Activated T-cell treated with anti-CD3 and anti-CD28 coated beads for 4 hours (primary cell): ENCODE results near the gene NUDC.
"Not testable (repeated sequence)": the region's sequence is repeated elsewhere in the genome, so short reads cannot be mapped to it uniquely, and the experiment has no call there.

Experiments used
- DNase-seq: peaks from one replicate; pipeline ENCODE4 v3.0.0-alpha.2; 2020

Gene NUDC

GRCh38 chr1:26921540-26922430 is at the start of gene NUDC:
Gene NUDC (plus strand): TSS chr1:26921743. CDS start chr1:26921849, 106 bp downstream.
- peak; percentile 88 for DNase-seq

GRCh38 chr1:26873097-26873496 is 48.4 kb upstream of the NUDC start:
- DNase-seq: not testable (repeated sequence)

GRCh38 chr1:26874896-26875295 is 46.6 kb upstream of the NUDC start:
- no peak for DNase-seq

- no peak for DNase-seq
These were observed 44.2 kb upstream of the NUDC start for GRCh38 chr1:26877326-26877725.

GRCh38 chr1:26879793-26880192 is 41.8 kb upstream of the NUDC start:
- DNase-seq: no peak

- DNase-seq: not testable (repeated sequence)
These were observed 39.9 kb upstream of the NUDC start for GRCh38 chr1:26881611-26882010.

GRCh38 chr1:26882696-26883463 is 38.7 kb upstream of the NUDC start:
- no peak for DNase-seq

GRCh38 chr1:26887125-26887524 is 34.4 kb upstream of the NUDC start:
- DNase-seq: no peak

GRCh38 chr1:26888231-26888630 is 33.3 kb upstream of the NUDC start:
- DNase-seq: no peak

GRCh38 chr1:26889551-26890466 is 31.7 kb upstream of the NUDC start, which contains the start of gene GPN2:
Gene GPN2 (minus strand): TSS chr1:26890283. CDS start chr1:26890096, 187 bp downstream.
- peak; percentile 61 for DNase-seq

- no peak for DNase-seq
These were observed 31.1 kb upstream of the NUDC start for GRCh38 chr1:26890467-26890796.

- DNase-seq: no peak
These were observed 27.3 kb upstream of the NUDC start for GRCh38 chr1:26894263-26894662.

GRCh38 chr1:26897351-26897750 is 24.2 kb upstream of the NUDC start:
- DNase-seq: no peak

- DNase-seq: peak; percentile 82
These were observed 21.3 kb upstream of the NUDC start, which contains the start of gene GPATCH3 for GRCh38 chr1:26900001-26900814. Gene GPATCH3 (minus strand): TSS chr1:26900467. CDS start chr1:26900442, 25 bp downstream.

- DNase-seq: no peak
These were observed 20.6 kb upstream of the NUDC start for GRCh38 chr1:26900815-26901511.

- DNase-seq: no peak
These were observed 14.2 kb upstream of the NUDC start for GRCh38 chr1:26907071-26907917.

GRCh38 chr1:26909951-26910342 is 11.6 kb upstream of the NUDC start:
- DNase-seq: no peak

- no peak for DNase-seq
These were observed 11.0 kb upstream of the NUDC start for GRCh38 chr1:26910343-26911160.
